HL-60 (cell line): Measurements from ENCODE around the gene TMEM123.
A peak's percentile ranks its signal among the peaks of the same experiment; 100 is the strongest.

Experiments
- DNase-seq, 2 experiments: peaks; one replicate each; pipeline ENCODE4 v3.0.0-alpha.2; 2010 to 2020; ENCODE audit warnings: low read depth in 1 of 2, low spot score in 1 of 2
- H3K27ac ChIP-seq: fragments of 250-450 bp; sonication (Bioruptor Pico); replicated peaks from 2 replicates; pipeline ENCODE4 v1.5.1; 2020; ENCODE audit warnings: mild to moderate bottlenecking, moderate library complexity
- H3K27me3 ChIP-seq: fragments of 250-450 bp; sonication (Bioruptor Pico); 2 replicates; pipeline ENCODE4 v1.5.1; 2021; ENCODE audit warnings: mild to moderate bottlenecking, moderate library complexity; ENCODE audit not compliant: insufficient read depth, poor library complexity, severe bottlenecking
- H3K4me3 ChIP-seq: replicated peaks from 2 replicates; pipeline ENCODE4 v1.5.1; 2011; ENCODE audit warnings: mild to moderate bottlenecking, control low read depth, low read length; ENCODE audit not compliant: insufficient read depth
- GABPA ChIP-seq: IDR thresholded peaks from 2 replicates; pipeline ENCODE4 v1.6.1; 2012; ENCODE audit warnings: low read depth
- POLR2AphosphoS5 ChIP-seq: IDR thresholded peaks from 2 replicates; pipeline ENCODE4 v1.6.1; 2012; ENCODE audit warnings: low read depth
- SPI1 ChIP-seq: IDR thresholded peaks from 2 replicates; pipeline ENCODE4 v1.6.1; 2012; ENCODE audit warnings: low read depth, mild to moderate bottlenecking, borderline replicate concordance
- TF ChIP-seq, protein P1 (sequence below): IDR thresholded peaks from one replicate; pipeline ENCODE4 v1.5.1; 2011; ENCODE audit warnings: low read length, control low read depth, inconsistent platforms; ENCODE audit not compliant: insufficient read depth
- TF ChIP-seq, protein P2 (sequence below): IDR thresholded peaks from 2 replicates; pipeline ENCODE4 v1.6.1; 2012; ENCODE audit warnings: low read depth; ENCODE audit not compliant: insufficient replicate concordance

TMEM123 gene

DNA sequence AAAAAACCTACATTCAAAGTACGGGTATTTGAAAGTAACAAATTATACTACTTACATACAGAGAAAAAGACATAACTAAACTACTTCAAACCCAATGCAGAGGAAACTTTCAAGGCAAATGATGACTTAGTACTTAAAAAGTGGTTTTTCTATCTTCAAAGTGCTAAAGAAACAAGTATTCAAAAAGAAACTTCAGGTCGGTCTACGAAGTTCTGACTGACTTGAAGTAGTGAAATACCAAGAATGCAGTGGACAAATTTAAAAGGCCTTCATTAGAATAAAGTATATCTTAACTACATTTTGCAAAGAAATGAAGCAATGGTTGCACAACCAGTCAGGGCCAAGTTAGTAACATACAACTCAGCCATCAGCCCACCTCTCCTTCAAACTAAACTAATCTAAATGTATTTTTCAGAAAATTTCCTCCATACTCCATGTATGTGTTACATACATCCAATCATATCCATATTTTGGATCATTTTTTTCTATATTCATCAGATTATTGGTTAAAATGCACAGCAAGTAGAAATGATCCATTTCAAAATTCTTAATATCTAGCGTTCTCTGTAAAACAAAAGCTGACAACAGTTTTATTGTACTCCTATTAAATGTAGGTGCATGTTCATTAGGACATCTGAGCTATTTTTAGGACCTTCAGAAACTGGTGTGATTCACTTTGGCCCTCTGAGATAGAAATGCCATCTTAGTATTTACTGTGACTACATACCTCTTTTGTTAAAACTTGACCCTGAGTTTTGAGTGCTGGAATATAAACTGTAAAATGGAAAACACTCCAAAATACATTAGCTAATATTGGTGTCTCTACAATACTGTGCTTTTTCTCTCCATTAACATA is 55.6 kb downstream of the TMEM123 start:
- Histone ChIP-seq H3K4me3 (no peak overlapping the region), H3K27ac (no peak overlapping the region), H3K27me3 (no peaks in the 10 kb centered on the region)
- DNase-seq: no peak
- TF ChIP-seq POLR2AphosphoS5: no peak
- TF ChIP-seq GABPA: no peak
- TF ChIP-seq SPI1: no peak
- TF ChIP-seq, protein P1, sequence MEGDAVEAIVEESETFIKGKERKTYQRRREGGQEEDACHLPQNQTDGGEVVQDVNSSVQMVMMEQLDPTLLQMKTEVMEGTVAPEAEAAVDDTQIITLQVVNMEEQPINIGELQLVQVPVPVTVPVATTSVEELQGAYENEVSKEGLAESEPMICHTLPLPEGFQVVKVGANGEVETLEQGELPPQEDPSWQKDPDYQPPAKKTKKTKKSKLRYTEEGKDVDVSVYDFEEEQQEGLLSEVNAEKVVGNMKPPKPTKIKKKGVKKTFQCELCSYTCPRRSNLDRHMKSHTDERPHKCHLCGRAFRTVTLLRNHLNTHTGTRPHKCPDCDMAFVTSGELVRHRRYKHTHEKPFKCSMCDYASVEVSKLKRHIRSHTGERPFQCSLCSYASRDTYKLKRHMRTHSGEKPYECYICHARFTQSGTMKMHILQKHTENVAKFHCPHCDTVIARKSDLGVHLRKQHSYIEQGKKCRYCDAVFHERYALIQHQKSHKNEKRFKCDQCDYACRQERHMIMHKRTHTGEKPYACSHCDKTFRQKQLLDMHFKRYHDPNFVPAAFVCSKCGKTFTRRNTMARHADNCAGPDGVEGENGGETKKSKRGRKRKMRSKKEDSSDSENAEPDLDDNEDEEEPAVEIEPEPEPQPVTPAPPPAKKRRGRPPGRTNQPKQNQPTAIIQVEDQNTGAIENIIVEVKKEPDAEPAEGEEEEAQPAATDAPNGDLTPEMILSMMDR: no peak
- TF ChIP-seq, protein P2, sequence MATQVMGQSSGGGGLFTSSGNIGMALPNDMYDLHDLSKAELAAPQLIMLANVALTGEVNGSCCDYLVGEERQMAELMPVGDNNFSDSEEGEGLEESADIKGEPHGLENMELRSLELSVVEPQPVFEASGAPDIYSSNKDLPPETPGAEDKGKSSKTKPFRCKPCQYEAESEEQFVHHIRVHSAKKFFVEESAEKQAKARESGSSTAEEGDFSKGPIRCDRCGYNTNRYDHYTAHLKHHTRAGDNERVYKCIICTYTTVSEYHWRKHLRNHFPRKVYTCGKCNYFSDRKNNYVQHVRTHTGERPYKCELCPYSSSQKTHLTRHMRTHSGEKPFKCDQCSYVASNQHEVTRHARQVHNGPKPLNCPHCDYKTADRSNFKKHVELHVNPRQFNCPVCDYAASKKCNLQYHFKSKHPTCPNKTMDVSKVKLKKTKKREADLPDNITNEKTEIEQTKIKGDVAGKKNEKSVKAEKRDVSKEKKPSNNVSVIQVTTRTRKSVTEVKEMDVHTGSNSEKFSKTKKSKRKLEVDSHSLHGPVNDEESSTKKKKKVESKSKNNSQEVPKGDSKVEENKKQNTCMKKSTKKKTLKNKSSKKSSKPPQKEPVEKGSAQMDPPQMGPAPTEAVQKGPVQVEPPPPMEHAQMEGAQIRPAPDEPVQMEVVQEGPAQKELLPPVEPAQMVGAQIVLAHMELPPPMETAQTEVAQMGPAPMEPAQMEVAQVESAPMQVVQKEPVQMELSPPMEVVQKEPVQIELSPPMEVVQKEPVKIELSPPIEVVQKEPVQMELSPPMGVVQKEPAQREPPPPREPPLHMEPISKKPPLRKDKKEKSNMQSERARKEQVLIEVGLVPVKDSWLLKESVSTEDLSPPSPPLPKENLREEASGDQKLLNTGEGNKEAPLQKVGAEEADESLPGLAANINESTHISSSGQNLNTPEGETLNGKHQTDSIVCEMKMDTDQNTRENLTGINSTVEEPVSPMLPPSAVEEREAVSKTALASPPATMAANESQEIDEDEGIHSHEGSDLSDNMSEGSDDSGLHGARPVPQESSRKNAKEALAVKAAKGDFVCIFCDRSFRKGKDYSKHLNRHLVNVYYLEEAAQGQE: no peak

DNA sequence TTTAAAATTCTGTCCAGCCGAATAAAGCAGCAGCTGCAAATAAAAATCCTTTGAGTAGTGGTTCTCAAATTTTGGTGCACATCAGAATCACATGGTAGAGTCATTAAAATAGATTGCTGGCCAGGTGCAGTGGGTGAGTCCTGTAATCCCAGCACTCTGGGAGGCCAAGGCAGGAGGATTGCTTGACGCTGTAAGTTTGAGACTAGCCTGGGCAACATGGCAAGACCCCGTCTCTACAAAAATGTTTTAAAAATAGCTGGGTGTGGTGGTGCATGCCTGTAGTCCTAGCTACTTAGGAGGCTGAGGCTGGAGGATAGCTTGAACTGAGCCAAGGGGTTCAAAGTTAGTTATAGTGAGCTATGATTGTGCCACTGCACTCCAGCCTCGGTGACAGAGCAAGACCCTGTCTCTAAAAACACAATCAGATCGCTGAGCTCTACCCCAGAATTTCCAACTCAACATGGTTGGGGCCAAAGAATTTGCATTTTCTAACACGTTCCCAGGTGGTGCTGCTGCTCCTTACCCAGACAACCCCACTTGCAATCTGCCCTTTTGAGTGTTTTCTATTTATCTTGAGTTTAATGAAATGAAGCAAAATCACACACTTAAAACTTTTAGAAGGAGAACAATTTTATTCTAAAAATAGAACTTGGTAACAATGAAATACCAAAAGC is 56.7 kb downstream of the TMEM123 start:
- Histone ChIP-seq H3K27ac (no peak overlapping the region), H3K27me3 (no peaks in the 10 kb centered on the region), H3K4me3 (no peak overlapping the region)
- TF ChIP-seq POLR2AphosphoS5 (no peak), SPI1 (no peak), GABPA (no peak)
- TF ChIP-seq, protein P2: no peak
- TF ChIP-seq, protein P1: no peak
- no peak for DNase-seq

DNA sequence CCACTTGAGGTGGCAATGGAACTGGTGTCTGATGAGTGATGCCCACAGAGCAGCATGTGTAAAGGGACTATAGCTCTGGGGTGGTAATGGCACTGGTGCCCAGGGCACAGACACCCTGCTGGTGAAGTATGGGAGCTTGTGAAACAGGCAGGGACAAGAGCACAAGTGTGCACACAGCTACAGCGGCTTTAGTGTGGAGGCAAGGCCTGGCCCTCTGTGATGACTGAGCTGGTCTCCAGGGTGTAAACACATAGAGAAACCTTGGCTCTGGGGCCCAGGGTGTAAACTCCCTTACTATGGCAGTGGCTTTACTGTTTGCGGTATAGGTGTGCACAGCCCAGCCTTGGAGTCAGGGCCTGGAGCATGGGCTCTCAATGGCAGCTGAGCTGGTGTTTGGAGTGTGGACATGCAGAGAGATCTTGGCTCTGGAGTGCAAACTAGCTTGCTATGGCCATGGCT is 59.3 kb downstream of the TMEM123 start:
- Histone ChIP-seq H3K27me3 (no peaks in the 10 kb centered on the region), H3K27ac (no peak overlapping the region), H3K4me3 (no peak overlapping the region)
- DNase-seq: no peak
- TF ChIP-seq POLR2AphosphoS5: peak; percentile 68
- TF ChIP-seq SPI1: no peak

DNA sequence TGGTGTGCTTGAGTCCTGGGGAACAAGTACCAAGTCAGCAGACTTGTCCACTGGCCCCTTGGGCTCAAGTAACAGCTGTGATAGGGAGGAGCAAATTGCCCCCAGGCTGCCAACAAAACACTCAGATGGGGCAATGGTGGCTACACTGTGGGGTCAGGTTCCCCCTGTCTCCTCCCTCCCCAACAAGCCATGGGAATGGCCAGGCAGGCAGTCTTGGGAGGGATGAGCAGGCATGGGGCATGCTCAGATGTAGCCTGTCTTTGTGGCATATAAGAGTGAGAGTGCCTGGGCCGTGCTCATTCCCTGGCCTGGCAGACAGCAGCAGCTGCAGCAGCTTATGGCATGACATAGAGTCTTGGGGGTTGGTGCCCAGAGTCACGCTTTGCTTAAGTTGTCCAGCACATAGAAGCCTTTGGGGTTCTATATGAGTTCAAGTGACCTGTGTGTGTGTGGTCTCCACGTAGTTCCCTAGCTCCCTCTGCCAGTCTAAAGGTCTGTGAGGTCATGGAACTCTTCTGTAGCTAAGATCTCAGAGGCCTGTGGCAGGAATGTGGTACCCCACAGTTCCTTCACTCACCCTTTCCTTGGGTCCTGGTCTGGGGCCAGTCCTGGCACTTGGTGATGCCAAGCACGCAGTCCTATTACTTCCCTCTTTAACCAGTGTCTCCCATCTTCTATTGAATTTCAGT is 60.9 kb downstream of the TMEM123 start:
- DNase-seq: no peak
- TF ChIP-seq GABPA: no peak
- no peak overlapping the region for H3K27ac ChIP-seq

More for the DNA sequence above, 60.9 kb downstream of the TMEM123 start:
- Histone ChIP-seq H3K27me3 (no peaks in the 10 kb centered on the region), H3K4me3 (no peak overlapping the region)
